GM12892 (cell line): ENCODE measurements around the gene FST.

ENCODE experiments used
- DNase-seq: peaks from one replicate; pipeline ENCODE4 v3.0.0; 2011; ENCODE audit not compliant: insufficient read length
- FAIRE-seq: peaks from 2 replicates; lab custom pipeline; 2011; peaks lifted over from hg19 to GRCh38; lab: Jason Lieb, UNC
- POLR2A ChIP-seq: IDR thresholded peaks from 2 replicates; pipeline ENCODE4 v1.6.1; 2011; ENCODE audit warnings: low read depth, low read length, control low read depth
- POLR2AphosphoS5 ChIP-seq: IDR thresholded peaks from 2 replicates; pipeline ENCODE4 v1.6.1; 2011; ENCODE audit warnings: low read depth, low read length, control low read depth
- TAF1 ChIP-seq: IDR thresholded peaks from 2 replicates; pipeline ENCODE4 v1.6.1; 2011; ENCODE audit warnings: low read depth, mild to moderate bottlenecking, control low read depth, low read length, borderline replicate concordance

The FST gene

GRCh38 chr5:53476019-53476418, 4.4 kb upstream of the FST start:
- FAIRE-seq (no peak), DNase-seq (no peak)
- TF ChIP-seq POLR2AphosphoS5: no peak
- no peak for TF ChIP-seq POLR2A
- no peak for TF ChIP-seq TAF1

GRCh38 chr5:53476531-53477480, 3.6 kb upstream of the FST start:
- TF ChIP-seq POLR2A (no peak), TAF1 (no peak), POLR2AphosphoS5 (no peak)
- FAIRE-seq: no peak
- DNase-seq: no peak

DNA sequence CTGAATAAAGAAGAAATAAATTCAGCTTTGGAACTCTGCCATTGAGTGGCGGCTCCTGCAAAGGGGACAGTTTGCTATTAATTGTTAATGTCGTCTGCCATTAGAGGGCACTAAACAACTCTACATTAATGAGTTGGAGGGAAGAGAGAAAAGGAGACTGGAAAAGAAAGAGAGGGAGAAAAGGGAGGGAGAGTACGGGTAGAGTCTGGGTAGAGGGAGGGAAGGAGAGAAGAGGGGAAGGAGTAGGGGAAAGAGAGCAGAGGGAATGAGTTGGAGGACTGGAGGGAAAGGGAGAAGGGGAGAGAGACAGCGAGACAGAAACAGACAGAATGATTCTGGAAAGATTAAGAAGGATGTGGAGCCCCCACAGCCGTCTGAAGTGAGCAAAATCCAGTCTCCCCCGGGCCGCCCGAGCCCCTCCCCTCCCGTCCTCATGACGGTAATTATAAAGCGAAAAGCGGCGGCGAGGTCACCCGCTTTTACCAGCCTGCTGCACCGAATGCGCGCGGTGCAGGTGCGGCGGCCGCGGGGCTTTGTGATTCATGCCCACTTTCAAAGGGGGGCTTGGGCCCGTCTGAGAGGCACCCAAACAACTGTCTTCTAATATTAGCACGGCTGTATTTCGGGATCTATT, 1.9 kb upstream of the FST start:
- DNase-seq (no peak), FAIRE-seq (no peak)
- TF ChIP-seq POLR2A: no peak
- no peak for TF ChIP-seq POLR2AphosphoS5
- no peak for TF ChIP-seq TAF1

DNA sequence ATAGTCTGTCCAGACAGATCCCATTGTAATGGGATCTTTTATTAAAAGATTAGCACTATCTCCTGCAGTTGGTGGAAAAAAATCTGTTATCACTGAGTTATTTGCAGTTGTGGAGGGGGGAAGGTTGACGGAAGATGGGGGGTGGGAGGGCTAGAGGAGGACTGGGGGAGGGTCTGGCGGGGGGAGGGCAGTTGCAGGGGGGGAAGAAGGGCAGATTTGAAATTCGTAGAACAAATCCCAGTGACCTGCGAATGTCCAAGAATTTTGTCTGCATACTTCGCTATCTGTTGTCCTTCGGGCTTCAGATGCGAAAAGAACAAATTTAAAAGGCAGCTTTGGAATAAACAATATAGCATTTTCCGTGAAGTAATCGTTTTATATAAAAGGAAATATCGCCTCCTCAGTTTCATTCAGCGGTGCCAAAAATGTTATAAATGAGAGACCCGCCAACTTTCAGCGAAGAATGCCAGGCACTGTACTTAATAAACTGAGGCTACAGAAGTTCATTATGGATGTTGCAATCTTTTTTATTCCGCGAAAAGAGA, 1.3 kb upstream of the FST start:
- DNase-seq: no peak
- no peak for TF ChIP-seq POLR2AphosphoS5
- no peak for FAIRE-seq

GRCh38 chr5:53479590-53480415, 626 bp upstream of the FST start:
- FAIRE-seq (no peak), DNase-seq (no peak)
- TF ChIP-seq POLR2A: no peak
- TF ChIP-seq POLR2AphosphoS5: no peak

DNA sequence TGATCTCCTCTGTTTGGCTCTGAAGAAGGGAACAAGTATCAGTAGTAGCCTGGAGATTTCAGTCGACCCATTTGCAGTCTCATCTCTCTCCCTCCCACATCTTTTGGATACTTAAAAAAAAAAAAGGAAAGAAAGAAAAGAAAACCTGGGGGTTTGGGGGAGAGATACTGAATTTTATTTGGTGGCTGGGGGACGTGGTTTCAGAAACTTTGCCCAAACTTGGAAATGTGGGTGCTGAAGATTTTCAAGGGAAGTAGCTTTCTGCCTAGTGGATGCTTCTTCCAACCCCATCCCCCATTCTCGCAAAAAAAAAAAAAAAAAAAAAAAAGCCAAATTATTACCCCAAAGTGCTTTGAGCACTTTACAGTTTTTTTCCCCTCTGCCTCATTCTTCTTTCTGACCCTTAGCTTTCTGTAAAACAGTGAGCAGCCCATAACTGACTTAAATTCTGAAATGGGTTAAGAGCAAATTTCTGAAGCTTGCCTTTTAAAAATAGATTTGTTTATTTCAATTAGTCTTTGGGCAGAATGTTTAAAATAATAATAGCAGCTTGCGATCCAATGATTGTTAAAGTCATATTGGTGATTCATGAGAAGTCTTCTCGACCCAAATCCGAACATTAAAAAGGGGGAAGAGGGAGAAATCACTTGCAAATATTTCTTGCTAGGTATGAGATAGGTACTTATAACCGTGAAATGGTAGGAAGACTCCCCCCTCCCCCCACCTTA, 894 bp downstream of the FST start:
- DNase-seq: no peak
- FAIRE-seq: no peak
- TF ChIP-seq TAF1 (no peak), POLR2A (no peak), POLR2AphosphoS5 (no peak)

GRCh38 chr5:53481887-53482716, 1.7 kb downstream of the FST start:
- DNase-seq: peak; percentile 49
- TF ChIP-seq TAF1 (no peak), POLR2A (no peak), POLR2AphosphoS5 (no peak)
- no peak for FAIRE-seq

GRCh38 chr5:53482717-53483638, 2.5 kb downstream of the FST start:
- DNase-seq: no peak
- no peak for FAIRE-seq
- TF ChIP-seq POLR2AphosphoS5: no peak
- no peak for TF ChIP-seq TAF1
- TF ChIP-seq POLR2A: no peak

GRCh38 chr5:53487436-53487835, 7.0 kb downstream of the FST start:
- DNase-seq: no peak
- no peak for TF ChIP-seq TAF1
- no peak for TF ChIP-seq POLR2A
- TF ChIP-seq POLR2AphosphoS5: no peak
- no peak for FAIRE-seq
